IPS DF 4.7 (cell line): ENCODE data around the gene NMD3.
A peak's percentile ranks its signal among the peaks of the same experiment; 100 is the strongest.
"Not testable (repeated sequence)": the region's sequence is repeated elsewhere in the genome, so short reads cannot be mapped to it uniquely, and the experiment has no call there.

Experiments
- DNase-seq: peaks from one replicate; pipeline ENCODE4 v3.0.0-alpha.2; 2013; ENCODE audit warnings: low spot score; ENCODE audit errors: extremely low read depth

Gene NMD3

DNA sequence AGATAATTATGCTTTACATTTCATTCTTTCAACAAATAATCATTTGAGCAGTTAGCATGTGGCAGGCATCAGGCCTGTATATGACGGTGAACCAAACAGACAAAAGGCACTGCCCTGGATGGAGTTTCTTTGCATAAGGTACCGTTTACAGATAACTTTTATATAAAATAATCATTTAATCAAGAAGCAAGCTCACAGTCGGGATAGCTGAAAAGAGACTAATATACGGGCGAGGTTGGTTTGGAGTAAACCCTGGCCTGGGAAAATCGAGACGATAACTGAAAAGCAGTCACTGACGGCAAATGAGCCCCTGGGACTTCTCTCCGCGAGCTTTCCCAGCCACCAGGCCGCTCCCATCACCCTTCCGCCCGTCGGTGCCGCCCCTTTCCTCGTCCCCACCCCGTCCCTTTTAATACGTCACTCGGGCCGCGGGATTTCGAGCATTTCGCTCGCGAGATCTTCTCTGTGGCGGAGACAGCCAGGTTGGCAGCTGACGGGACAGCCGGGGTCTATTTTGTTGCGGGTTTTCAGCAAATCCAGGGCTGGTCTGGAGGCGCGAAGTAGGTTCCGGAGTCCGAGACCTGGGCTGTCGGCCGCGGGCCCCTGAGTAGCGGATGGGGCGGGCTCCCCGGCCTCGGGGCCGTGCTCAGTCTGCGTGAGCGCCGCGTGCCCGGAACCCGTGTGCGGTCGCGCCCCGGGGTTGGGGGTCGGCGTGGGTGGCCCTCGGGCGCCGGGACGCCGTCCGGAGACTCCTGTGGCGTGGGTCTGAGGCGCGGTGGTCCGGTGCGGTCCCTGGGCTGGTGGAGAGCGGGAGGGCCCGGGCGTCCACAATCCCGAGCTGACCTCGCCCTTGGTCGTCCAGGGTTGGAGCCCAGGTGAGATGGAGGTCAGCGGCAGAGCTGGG lies at the start of gene NMD3:
NMD3 (plus strand) TSS at position 462 of the 904 bp plus-strand sequence. CDS start 703 bp downstream, outside the sequence.
- peak; percentile 62 for DNase-seq

DNA sequence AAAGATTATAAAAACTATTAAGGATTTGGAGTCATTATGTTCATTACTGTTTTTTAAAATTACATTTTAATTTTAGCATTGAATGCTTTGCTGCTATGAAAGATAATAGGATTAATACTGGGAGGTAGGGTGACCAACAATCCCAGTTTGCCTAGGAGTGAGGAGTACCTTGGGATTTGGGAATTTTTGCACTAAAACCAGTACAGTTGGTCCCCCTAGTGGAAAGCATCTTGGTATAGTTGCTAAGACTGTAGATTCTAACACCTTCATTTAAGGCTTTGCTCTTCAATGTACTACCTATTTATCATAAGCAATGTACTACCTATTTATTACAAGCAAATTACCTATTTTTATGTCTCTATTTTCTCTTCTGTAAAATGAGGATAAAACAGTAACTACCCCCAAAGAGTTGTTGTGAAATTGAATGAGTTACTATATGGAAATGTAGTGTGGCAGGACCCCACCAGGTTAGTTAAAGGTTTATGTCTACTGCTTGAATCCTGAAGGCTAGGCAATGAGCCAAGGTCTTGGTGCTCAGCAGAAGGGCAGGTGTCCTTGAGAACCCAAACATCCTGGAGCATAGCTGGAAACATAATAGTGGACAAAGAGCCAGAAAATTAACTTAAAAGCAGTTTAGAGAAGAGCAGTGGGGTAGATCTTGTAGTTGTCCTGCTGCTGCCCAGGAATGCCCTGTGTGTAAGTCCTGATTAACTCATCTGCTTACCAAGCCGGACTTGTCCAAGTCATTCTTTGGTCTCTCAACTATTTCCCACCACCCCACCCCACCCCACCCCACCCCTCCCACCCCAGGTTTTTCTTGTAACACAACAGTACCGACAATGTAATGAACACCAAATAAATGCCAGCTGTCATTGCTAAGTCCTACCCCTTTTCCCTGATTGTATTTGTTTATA lies 49.2 kb upstream of the NMD3 start:
- peak; percentile 7 for DNase-seq

GRCh38 chr3:161175506-161175905 lies 45.6 kb upstream of the NMD3 start:
- DNase-seq = no peak

DNA sequence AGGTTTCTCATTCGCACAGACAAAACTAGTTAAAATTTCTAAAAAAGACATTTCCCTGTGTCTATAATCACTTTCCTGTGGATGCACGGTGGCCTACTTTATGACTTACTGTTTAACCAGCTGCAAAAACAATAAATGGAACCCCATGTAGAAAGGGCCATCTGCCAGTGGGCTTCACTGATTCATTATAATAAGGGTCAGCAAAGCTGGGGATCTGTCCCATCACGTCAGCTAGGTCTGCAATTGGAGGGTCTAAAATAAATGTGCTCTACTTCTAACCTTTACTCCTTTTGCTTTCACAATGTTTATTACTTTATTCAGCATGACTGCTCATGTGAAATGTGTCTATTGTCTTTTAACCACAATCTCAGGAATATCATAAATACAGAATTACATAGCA lies 43.1 kb upstream of the NMD3 start:
- no peak for DNase-seq

- not testable (repeated sequence) for DNase-seq
These were observed 39.7 kb upstream of the NMD3 start for GRCh38 chr3:161181371-161181770.

GRCh38 chr3:161187046-161187445 lies 34.1 kb upstream of the NMD3 start:
- DNase-seq = no peak

DNA sequence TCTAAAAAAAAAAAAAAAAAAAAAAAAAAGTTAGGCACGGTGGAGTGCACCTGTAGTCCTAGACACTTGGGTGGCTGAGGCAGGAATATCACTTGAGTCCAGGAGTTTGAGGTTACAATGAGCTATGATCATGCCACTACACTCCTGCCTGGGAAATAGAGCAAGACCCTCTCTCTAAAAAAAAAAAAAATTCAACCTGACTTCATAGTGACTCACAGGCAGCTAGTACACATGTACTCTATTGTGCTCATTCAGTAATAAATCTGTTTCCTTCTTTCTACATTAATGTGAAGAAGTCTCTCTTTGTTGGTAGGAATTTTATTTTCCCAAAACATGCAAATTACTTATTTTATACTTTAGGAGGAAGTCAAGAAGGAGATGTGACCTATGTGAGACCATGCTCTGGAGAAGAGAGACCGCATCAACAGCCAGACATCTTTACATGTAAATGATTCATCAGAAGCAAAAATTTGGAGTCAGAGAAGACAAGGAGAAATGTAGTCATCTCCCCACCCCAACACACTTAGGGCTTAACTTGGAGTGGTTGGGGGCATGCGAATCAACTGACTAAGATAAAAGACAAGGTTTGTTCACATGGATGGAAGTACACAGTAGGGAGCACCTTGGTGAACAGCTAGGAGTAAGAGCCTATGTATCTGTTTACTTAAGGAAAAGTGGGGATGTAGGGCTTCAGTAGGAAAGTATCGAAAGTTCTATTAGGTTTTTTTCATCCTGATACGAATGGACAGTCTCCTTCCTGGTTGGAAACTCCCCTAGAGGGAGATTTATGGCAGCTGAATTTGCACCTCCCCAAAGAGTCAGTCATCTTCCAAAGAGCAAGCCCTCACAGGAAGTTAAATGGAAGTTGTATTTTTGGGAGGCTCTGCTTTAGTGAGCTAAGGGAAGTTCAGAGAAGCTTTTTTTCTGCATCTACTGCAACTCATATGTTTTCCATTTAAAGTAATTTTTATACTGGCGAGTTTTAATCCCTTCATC lies 23.0 kb upstream of the NMD3 start:
- DNase-seq = no peak

DNA sequence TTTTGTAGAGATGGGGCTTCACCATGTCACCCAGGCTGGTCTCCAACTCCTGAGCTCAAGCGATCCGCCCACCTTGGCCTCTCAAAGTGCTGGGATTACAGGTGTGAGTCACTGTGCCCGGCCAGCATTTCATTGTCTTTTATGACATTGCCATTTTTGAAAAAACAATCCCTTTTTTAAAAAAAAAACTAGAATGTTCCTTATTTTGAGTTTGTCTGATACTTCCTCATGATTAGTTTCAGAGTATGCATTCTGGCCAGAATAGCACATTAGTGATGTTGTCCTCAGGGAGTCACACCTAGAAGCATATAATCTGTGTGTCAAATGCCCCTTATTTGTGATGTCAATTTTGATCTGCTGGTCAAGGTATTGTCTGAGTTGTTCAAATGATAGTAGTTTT lies 21.2 kb upstream of the NMD3 start:
- no peak for DNase-seq

DNA sequence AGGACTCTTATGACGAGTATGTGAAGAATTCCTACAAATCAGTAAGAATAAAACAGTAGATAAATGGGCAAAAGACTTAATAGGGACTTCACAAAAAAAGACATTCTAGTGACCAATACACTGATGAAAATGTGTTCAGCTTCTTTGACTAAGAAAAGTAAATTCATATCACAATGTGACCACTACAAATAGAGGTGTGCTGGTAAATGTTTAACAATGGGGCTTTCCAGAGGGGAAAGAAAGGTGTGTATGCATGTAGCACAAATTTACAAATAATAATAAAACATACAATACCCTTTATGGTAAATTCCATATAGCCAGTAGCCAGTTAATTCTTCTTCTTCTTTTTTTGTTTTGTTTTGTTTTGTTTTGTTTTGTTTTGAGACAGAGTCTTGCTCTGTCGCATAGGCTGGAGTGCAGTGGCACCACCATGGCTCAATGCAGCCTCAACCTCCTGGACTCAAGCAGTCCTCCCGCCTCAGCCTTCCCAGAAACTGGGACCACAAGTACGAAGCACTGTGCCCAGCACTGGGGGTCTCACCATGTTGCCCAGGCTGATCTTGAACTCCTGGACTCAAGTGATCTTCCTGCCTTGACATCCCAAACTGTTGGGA lies 17.5 kb upstream of the NMD3 start:
- DNase-seq = no peak

DNA sequence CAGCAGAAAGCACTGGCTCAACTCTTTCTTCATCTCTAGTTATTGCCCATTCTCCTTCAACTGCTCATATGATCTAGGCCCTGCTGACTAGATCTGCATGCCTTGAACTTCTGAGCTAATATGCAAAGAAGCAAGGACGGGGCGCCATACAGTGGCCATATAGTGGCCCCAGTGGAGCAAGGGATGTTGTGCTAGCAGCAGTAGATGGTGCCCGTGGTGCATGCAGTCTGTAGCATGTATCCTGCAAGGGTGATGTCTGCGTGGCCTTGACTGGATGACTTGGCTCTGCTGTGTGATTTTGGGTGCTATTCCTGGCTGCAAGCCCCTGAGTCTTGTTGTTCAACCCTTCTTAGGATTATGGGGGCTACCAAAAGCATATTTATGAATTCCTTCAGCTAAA lies 12.2 kb upstream of the NMD3 start:
- no peak for DNase-seq

DNA sequence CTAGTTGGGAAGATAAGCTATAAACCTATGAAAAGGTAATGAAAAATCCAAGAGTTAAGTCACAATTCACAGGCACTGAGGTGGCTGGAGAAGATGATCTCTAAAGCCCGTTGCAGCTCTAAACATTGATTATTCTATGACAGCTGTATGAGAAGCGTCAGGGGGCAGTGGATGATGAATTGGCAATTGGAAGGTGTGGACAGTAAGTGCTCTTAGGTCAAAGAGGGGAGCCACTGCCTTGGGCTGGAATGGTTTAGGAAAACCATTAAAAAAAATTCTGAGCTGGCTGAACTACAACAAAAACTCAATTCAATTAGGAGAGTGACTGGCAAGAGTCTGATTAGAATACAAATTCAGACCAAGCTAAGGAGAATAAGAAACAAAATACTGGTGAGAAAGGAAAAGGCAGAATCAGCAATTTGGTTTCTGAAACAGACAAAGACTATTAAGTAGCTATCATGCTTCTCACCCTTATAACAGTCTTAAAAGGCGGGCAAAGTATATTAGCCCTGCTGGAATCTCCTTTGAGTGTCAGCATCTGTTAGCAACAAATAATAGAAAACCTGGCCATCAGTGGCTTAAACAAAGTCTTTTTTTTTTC lies 8.8 kb upstream of the NMD3 start:
- no peak for DNase-seq

DNA sequence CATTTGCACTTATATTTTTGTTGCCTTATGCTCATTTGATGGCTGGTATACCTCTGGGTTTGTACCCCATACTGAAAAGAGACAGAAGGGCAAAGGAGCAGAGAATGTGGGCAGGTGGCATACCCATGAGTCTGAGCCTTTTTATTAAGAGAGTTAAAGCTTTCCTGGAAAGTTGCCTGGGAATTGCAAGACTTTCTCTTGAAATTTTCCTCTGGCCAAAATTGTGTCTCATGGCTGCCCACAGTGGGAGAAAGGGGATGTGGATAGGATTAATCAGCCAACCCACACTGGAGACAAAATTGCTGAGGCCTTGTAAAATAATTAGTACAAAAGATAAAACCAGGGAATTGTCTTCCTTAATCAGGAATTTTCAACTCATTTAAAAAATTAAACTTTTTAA lies 8.2 kb upstream of the NMD3 start:
- no peak for DNase-seq

DNA sequence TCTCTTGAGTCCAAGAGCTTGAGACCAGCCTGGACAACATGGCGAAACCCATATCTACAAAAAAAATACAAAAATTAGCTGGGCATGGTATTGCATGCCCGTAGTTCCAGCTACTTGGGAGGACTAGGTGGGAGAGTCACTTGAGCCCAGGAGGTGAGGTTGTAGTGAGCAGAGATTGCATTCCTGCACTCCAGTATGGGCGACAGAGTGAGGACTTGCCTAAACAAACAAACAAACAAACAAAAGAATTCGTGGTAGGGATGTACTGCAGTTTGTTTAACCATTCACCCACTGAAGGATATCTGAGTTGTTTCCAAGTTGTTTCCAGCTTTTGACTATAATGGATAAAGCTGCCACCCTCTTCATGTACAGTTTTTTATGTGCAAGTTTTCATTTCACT lies 7.5 kb upstream of the NMD3 start:
- no peak for DNase-seq

- no peak for DNase-seq
These were observed 5.9 kb upstream of the NMD3 start for GRCh38 chr3:161215185-161215584.

DNA sequence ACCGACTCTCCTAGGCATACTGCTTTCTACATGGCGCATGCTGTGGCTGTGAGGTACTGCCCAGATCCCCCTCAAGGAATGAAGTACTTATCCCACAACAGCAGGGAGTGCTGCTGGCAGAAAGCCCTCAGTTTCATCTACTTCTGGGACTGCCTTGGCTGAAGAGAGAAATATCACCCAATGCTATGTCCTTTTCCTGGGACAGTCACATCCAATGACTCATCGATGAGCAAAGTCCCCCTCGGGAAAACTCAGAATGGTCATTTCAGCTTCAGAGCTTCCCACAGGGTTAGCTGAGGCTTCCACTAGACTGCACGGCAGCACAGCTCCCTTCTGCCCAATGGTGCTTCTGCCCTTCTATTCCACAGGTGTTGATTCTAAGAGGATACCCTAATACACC lies 3.6 kb upstream of the NMD3 start:
- no peak for DNase-seq

- DNase-seq = no peak
These were observed 1.6 kb upstream of the NMD3 start for GRCh38 chr3:161219495-161219894.

GRCh38 chr3:161221806-161222600 lies 892 bp downstream of the NMD3 start:
- no peak for DNase-seq

DNA sequence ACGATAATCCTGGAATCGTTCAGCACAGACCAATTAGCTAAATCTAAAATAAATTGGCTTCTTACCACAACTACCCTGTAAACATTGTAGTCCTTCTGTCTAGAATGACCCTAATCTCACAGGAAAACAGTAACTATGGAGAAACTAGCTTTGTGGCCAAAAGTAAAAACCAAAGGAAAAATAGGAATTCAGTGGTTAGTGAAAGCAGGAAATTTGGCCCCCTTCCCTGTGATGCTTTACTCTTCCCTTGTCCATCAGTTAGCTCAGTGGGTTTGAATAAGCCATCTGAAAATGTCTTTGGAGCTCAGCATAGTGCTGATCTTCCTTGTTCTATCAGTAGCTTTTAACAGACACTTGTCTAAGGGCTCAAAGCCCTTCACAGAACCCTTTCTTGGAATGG lies 1.6 kb downstream of the NMD3 start:
- DNase-seq = no peak

DNA sequence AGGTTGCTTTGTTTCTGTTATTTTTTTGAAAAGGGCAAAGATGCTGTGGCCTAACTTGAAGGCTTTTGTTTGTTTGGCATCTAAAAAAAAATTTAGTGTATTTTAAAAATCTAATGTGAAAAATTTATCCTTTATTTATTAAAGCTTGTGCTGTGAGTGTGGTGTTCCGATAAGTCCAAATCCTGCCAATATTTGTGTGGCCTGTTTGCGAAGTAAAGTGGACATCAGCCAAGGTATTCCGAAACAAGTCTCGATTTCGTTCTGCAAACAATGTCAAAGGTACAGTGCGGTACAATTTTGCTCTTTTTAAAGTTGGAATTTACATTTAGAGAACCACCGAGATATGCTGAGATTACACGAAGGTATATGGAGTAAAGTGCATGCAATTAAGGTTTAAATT lies 3.7 kb downstream of the NMD3 start:
- no peak for DNase-seq
